HG03045 (cell line): ENCODE results near the gene TERT.
"Not testable (repeated sequence)": the region's sequence is repeated elsewhere in the genome, so short reads cannot be mapped to it uniquely, and the experiment has no call there.

Experiments used
- ATAC-seq: cut with Tn5 transposase; IDR thresholded peaks from one replicate; pipeline ENCODE4 v1.9.1; 2021; ENCODE audit warnings: mild to moderate bottlenecking, moderate library complexity; ENCODE audit not compliant: unreplicated experiment

Gene TERT

GRCh38 chr5:1331861-1332405 is 37.1 kb upstream of the TERT start:
- no peak for ATAC-seq

GRCh38 chr5:1330847-1331831 is 36.3 kb upstream of the TERT start:
- no peak for ATAC-seq

- no peak for ATAC-seq
Observed at GRCh38 chr5:1330146-1330846, 35.4 kb upstream of the TERT start.

GRCh38 chr5:1329111-1329579 is 34.3 kb upstream of the TERT start:
- no peak for ATAC-seq

- not testable (repeated sequence) for ATAC-seq
Observed at GRCh38 chr5:1328237-1329110, 33.6 kb upstream of the TERT start.

GRCh38 chr5:1326901-1327756 is 32.3 kb upstream of the TERT start:
- not testable (repeated sequence) for ATAC-seq

- not testable (repeated sequence) for ATAC-seq
Observed at GRCh38 chr5:1326532-1326875, 31.6 kb upstream of the TERT start.

- no peak for ATAC-seq
Observed at GRCh38 chr5:1325870-1326531, 31.1 kb upstream of the TERT start.

GRCh38 chr5:1325191-1325741 is 30.4 kb upstream of the TERT start:
- no peak for ATAC-seq

GRCh38 chr5:1324719-1325190 is 29.9 kb upstream of the TERT start:
- ATAC-seq: no peak

- ATAC-seq: no peak
Observed at GRCh38 chr5:1324301-1324700, 29.4 kb upstream of the TERT start.

- no peak for ATAC-seq
Observed at GRCh38 chr5:1323803-1324173, 28.9 kb upstream of the TERT start.

GRCh38 chr5:1322955-1323802 is 28.3 kb upstream of the TERT start:
- no peak for ATAC-seq

GRCh38 chr5:1322036-1322900 is 27.4 kb upstream of the TERT start:
- no peak for ATAC-seq

GRCh38 chr5:1321576-1321975 is 26.7 kb upstream of the TERT start:
- no peak for ATAC-seq

- ATAC-seq: no peak
Observed at GRCh38 chr5:1320436-1321344, 25.8 kb upstream of the TERT start.
